Lower leg skin (tissue), 3 donors: ENCODE measurements around the gene NTRK2.

Experiments used
- CTCF ChIP-seq, 3 donors: fragments of 450-650 bp; IDR thresholded peaks; one replicate each; pipeline ENCODE4 v1.5.1; 2016; ENCODE audit warnings: antibody characterized with exemption in 3 of 3, mild to moderate bottlenecking in 3 of 3, moderate library complexity in 2 of 3
- POLR2A ChIP-seq, 2 donors: fragments of 450-650 bp; IDR thresholded peaks; one replicate each; pipeline ENCODE4 v1.6.1; 2016 to 2017; ENCODE audit warnings: antibody characterized with exemption in 2 of 2, mild to moderate bottlenecking in 1 of 2, moderate library complexity in 1 of 2

- TF ChIP-seq CTCF (IDR thresholded peaks at IDR 0.05) (no peak), POLR2A (IDR thresholded peaks at IDR 0.05) (no peak)
These were observed 258.9 kb downstream of the NTRK2 start for GRCh38 chr9:84928419-84928818.
